K562 (cell line): ENCODE results near the gene CNNM4. TPM values are rescaled to one million over a fixed set of nuclear protein-coding genes. Genes with fewer than 3 reads are reported as not detected.
A peak's percentile ranks its signal among the peaks of the same experiment; 100 is the strongest.

Source experiments
- C11orf30 ChIP-seq: fragments of 450-650 bp; IDR thresholded peaks from 2 replicates; pipeline ENCODE4 v1.6.1; 2016; ENCODE audit warnings: low read depth, mild to moderate bottlenecking
- CHD1 ChIP-seq: fragments of 200-600 bp; sonication (generic); IDR thresholded peaks from one replicate; pipeline ENCODE4 v1.6.1; 2012; ENCODE audit warnings: mild to moderate bottlenecking, moderate library complexity, low read length, inconsistent platforms
- GTF2F1 ChIP-seq: IDR thresholded peaks from 2 replicates; pipeline ENCODE4 v1.6.1; 2011; ENCODE audit warnings: low read depth, low read length, improper control_type of control experiment
- MTA3 ChIP-seq: fragments of 450-650 bp; formaldehyde crosslinking; IDR thresholded peaks from 2 replicates; pipeline ENCODE4 v1.6.1; 2017; ENCODE audit warnings: mild to moderate bottlenecking, borderline replicate concordance
- NFE2L1 ChIP-seq: fragments of 450-650 bp; IDR thresholded peaks from 2 replicates; pipeline ENCODE4 v1.6.1; 2016; ENCODE audit warnings: missing genetic modification characterization, low read depth, mild to moderate bottlenecking, missing compliant biosample characterization, moderate library complexity, borderline replicate concordance
- POLR2AphosphoS2 ChIP-seq: IDR thresholded peaks from 2 replicates; pipeline ENCODE4 v1.6.1; 2012; ENCODE audit warnings: low read length, improper control_type of control experiment
- POLR2H ChIP-seq: IDR thresholded peaks from 2 replicates; pipeline ENCODE4 v1.6.1; 2016; ENCODE audit warnings: missing genetic modification characterization, low read depth, mild to moderate bottlenecking, control low read depth, missing compliant biosample characterization, moderate library complexity
- SMAD4 ChIP-seq: fragments of 250-450 bp; sonication (Bioruptor Pico); conservative IDR thresholded peaks from 2 replicates; pipeline ENCODE4 v1.8.0; 2021; ENCODE audit warnings: inconsistent platforms, mild to moderate bottlenecking, moderate library complexity
- SP2 ChIP-seq: IDR thresholded peaks from 2 replicates; pipeline ENCODE4 v1.6.1; 2011; ENCODE audit warnings: mild to moderate bottlenecking, low read depth, low read length, moderate library complexity; ENCODE audit not compliant: poor library complexity, severe bottlenecking; ENCODE audit errors: extremely low read depth
- ZEB2 ChIP-seq: fragments of 450-650 bp; IDR thresholded peaks from 2 replicates; pipeline ENCODE4 v1.6.1; 2016
- ZNF311 ChIP-seq: fragments of 250-450 bp; sonication (Bioruptor Pico); IDR thresholded peaks from 2 replicates; pipeline ENCODE4 v1.4.0; 2020; ENCODE audit warnings: mild to moderate bottlenecking, moderate library complexity
- ZNF764 ChIP-seq: fragments of 250-450 bp; sonication (Bioruptor Pico); IDR thresholded peaks from 2 replicates; pipeline ENCODE4 v1.4.0; 2020; ENCODE audit warnings: low read depth, mild to moderate bottlenecking, moderate library complexity
- polyA plus RNA-seq, 8 experiments: library from polyadenylated mRNA; depleted of rRNA in 4 of 8; stranded (reverse) in 5 of 8; unstranded in 3 of 8; fragments of >200 nt; fragmentation: Nextera tagmentation in 2 of 8; fragmentation: Illumina TruSeq in 1 of 8; extraction: Ambion mirVana in 2 of 8; extraction: Trizol in 1 of 8; gene quantifications; 2 replicates each; pipeline versions ENCODE4 v1.2.1 to v1.2.3, GENCODE V29; 2011 to 2014; ENCODE audit warnings: inconsistent platforms in 1 of 8, missing spikeins in 1 of 8
- total RNA-seq, 7 experiments: library from RNA; depleted of rRNA in 6 of 7; stranded (reverse); fragments of >200 nt in 6 of 7; fragmentation: Illumina TruSeq in 2 of 7; extraction: Trizol in 2 of 7; gene quantifications; 2 replicates each; pipeline versions ENCODE4 v1.2.1 to v1.2.3, GENCODE V29; 2011 to 2021; ENCODE audit warnings: low replicate concordance in 1 of 7
- TF ChIP-seq, protein P1 (sequence below): fragments of 250-450 bp; sonication (Bioruptor Pico); IDR thresholded peaks from 2 replicates; pipeline ENCODE4 v1.5.0; 2020; ENCODE audit warnings: mild to moderate bottlenecking, borderline replicate concordance
- TF ChIP-seq, protein P2 (sequence below): fragments of 250-450 bp; sonication (Bioruptor Pico); IDR thresholded peaks from 2 replicates; pipeline ENCODE4 v1.6.1; 2021; ENCODE audit warnings: mild to moderate bottlenecking
- TF ChIP-seq, protein P3 (sequence below): fragments of 450-650 bp; IDR thresholded peaks from 2 replicates; pipeline ENCODE4 v1.7.0; 2016; ENCODE audit warnings: borderline replicate concordance
- TF ChIP-seq, protein P4 (sequence below): fragments of 450-650 bp; formaldehyde crosslinking; IDR thresholded peaks from 2 replicates; pipeline ENCODE4 v1.4.0; 2020; ENCODE audit warnings: mild to moderate bottlenecking

CNNM4 gene
- total and polyA plus RNA-seq, 9 of the 15 experiments (the other 6 are each of a cell fraction or from before 2014, with no cell fraction given): 0.96 to 6.3 (median 2.8) TPM

DNA sequence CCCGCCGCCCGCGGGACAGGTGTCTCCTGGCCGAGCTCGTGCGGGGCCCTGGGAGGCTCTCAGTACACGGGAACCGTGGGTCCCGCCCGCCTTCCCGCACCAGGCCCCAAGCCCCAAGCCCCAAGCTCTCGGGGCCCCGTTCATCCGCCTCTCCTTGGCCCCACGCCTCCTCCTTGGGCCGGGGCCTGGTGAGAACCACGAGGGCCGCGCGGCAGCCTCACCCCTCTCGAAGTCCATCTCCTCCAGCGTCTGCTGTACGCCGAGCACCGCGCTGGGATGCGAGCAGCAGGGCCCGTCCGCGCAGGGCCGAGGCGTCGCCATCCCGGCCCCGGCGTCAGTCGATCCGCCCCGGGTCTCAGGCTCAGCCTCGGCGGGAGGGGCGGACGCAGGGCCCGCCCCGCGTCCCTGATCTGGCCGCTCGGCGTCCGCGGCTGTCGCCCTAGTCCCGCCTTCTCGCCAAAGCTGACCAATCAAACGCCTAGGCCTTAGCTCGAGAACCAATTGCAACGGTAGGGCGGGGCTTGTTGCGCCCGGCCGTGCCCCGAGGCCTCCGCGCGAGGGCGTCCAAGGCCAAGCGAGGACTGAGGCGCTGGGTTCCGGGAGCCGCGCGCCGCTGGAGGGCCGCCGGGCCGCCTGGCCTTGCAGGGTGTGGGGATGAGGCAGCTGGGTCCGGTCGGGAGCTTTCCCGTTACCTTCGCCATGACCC is 97.1 kb downstream of the CNNM4 start, which contains the start of gene ANKRD39 (continued):
- no peak for TF ChIP-seq NFE2L1 (tag)
- TF ChIP-seq GTF2F1: no peak
- 0 out of 2 replicates have a peak, but pooled peaks have one; percentile 73 for TF ChIP-seq MTA3
- TF ChIP-seq POLR2AphosphoS2: no peak
- TF ChIP-seq, protein P1, sequence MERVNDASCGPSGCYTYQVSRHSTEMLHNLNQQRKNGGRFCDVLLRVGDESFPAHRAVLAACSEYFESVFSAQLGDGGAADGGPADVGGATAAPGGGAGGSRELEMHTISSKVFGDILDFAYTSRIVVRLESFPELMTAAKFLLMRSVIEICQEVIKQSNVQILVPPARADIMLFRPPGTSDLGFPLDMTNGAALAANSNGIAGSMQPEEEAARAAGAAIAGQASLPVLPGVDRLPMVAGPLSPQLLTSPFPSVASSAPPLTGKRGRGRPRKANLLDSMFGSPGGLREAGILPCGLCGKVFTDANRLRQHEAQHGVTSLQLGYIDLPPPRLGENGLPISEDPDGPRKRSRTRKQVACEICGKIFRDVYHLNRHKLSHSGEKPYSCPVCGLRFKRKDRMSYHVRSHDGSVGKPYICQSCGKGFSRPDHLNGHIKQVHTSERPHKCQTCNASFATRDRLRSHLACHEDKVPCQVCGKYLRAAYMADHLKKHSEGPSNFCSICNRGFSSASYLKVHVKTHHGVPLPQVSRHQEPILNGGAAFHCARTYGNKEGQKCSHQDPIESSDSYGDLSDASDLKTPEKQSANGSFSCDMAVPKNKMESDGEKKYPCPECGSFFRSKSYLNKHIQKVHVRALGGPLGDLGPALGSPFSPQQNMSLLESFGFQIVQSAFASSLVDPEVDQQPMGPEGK (CRISPR knock-in tag): no peak
- 0 out of 2 replicates have a peak, but pooled peaks have one; percentile 60 for TF ChIP-seq POLR2H
- no peak for TF ChIP-seq C11orf30
- TF ChIP-seq, protein P2, sequence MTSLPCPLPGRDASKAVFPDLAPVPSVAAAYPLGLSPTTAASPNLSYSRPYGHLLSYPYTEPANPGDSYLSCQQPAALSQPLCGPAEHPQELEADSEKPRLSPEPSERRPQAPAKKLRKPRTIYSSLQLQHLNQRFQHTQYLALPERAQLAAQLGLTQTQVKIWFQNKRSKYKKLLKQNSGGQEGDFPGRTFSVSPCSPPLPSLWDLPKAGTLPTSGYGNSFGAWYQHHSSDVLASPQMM: no peak
- TF ChIP-seq, protein P3, sequence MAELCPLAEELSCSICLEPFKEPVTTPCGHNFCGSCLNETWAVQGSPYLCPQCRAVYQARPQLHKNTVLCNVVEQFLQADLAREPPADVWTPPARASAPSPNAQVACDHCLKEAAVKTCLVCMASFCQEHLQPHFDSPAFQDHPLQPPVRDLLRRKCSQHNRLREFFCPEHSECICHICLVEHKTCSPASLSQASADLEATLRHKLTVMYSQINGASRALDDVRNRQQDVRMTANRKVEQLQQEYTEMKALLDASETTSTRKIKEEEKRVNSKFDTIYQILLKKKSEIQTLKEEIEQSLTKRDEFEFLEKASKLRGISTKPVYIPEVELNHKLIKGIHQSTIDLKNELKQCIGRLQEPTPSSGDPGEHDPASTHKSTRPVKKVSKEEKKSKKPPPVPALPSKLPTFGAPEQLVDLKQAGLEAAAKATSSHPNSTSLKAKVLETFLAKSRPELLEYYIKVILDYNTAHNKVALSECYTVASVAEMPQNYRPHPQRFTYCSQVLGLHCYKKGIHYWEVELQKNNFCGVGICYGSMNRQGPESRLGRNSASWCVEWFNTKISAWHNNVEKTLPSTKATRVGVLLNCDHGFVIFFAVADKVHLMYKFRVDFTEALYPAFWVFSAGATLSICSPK: no peak
- no peak for TF ChIP-seq ZNF311 (CRISPR knock-in tag)
- TF ChIP-seq, protein P4, sequence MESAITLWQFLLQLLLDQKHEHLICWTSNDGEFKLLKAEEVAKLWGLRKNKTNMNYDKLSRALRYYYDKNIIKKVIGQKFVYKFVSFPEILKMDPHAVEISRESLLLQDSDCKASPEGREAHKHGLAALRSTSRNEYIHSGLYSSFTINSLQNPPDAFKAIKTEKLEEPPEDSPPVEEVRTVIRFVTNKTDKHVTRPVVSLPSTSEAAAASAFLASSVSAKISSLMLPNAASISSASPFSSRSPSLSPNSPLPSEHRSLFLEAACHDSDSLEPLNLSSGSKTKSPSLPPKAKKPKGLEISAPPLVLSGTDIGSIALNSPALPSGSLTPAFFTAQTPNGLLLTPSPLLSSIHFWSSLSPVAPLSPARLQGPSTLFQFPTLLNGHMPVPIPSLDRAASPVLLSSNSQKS (CRISPR knock-in tag): no peak
- no peak for TF ChIP-seq CHD1
- TF ChIP-seq SP2: peak; percentile 95
- TF ChIP-seq ZNF764 (CRISPR knock-in tag): no peak
- no peak for TF ChIP-seq ZEB2
- TF ChIP-seq SMAD4 (CRISPR knock-in tag): 0 out of 2 replicates have a peak, but pooled peaks have one; percentile 67
